Measurements from ENCODE around the gene CWC27.

DNA sequence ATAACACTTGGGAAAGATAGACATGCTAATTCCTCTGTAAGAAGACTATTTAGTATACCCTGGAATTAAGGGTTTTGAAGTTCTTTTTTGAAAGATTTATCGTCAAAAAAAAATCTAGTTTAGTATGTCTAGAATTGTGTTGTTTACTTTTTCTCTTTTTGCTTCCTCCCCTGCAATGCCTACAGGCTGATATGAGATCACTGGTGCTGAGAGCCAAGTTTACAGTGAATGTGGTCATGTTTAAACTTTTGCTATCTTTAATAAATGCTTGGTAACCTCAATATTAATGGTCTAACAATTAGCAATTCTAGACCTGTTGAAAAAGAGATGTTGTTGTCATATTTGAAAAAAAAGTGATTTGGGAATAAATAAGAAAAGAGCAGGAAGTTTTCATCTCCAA, 86.1 kb downstream of the CWC27 start:
- TF ChIP-seq ZNF311 (tag by site-specific recombination; IDR thresholded peaks at IDR 0.05; ENCODE audit: borderline replicate concordance) (no peak), ZBTB17 (tag by site-specific recombination; IDR thresholded peaks at IDR 0.05) (no peak), GLI4 (tag by site-specific recombination; IDR thresholded peaks at IDR 0.05) (no peak), ZNF449 (tag by site-specific recombination; IDR thresholded peaks at IDR 0.05) (no peak), ZNF585B (tag by site-specific recombination; IDR thresholded peaks at IDR 0.05) (no peak), BCL11B (tag by site-specific recombination; IDR thresholded peaks at IDR 0.05; ENCODE audit: low read depth) (no peak), ZBTB21 (tag by site-specific recombination; IDR thresholded peaks at IDR 0.05) (no peak), ZNF24 (tag by site-specific recombination; IDR thresholded peaks at IDR 0.05) (no peak), HOXA7 (CRISPR knock-in tag; IDR thresholded peaks at IDR 0.05; ENCODE audit: borderline replicate concordance) (no peak), PRDM1 (tag by site-specific recombination; IDR thresholded peaks at IDR 0.05) (no peak), PATZ1 (tag by site-specific recombination; IDR thresholded peaks at IDR 0.05) (no peak), ZNF621 (tag by site-specific recombination; IDR thresholded peaks at IDR 0.05) (no peak)
- TF ChIP-seq, protein P1, sequence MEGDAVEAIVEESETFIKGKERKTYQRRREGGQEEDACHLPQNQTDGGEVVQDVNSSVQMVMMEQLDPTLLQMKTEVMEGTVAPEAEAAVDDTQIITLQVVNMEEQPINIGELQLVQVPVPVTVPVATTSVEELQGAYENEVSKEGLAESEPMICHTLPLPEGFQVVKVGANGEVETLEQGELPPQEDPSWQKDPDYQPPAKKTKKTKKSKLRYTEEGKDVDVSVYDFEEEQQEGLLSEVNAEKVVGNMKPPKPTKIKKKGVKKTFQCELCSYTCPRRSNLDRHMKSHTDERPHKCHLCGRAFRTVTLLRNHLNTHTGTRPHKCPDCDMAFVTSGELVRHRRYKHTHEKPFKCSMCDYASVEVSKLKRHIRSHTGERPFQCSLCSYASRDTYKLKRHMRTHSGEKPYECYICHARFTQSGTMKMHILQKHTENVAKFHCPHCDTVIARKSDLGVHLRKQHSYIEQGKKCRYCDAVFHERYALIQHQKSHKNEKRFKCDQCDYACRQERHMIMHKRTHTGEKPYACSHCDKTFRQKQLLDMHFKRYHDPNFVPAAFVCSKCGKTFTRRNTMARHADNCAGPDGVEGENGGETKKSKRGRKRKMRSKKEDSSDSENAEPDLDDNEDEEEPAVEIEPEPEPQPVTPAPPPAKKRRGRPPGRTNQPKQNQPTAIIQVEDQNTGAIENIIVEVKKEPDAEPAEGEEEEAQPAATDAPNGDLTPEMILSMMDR (tag by site-specific recombination; IDR thresholded peaks at IDR 0.05) = no peak
- TF ChIP-seq, protein P2, sequence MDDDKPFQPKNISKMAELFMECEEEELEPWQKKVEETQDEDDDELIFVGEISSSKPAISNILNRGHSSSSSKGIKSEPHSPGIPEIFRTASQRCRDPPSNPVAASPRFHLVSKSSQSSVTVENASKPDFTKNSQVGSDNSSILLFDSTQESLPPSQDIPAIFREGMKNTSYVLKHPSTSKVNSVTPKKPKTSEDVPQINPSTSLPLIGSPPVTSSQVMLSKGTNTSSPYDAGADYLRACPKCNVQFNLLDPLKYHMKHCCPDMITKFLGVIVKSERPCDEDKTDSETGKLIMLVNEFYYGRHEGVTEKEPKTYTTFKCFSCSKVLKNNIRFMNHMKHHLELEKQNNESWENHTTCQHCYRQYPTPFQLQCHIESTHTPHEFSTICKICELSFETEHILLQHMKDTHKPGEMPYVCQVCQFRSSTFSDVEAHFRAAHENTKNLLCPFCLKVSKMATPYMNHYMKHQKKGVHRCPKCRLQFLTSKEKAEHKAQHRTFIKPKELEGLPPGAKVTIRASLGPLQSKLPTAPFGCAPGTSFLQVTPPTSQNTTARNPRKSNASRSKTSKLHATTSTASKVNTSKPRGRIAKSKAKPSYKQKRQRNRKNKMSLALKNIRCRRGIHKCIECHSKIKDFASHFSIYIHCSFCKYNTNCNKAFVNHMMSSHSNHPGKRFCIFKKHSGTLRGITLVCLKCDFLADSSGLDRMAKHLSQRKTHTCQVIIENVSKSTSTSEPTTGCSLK (tag by site-specific recombination; IDR thresholded peaks at IDR 0.05) = no peak
